ENCODE measurements around the gene TSPYL2.

The TSPYL2 gene

DNA sequence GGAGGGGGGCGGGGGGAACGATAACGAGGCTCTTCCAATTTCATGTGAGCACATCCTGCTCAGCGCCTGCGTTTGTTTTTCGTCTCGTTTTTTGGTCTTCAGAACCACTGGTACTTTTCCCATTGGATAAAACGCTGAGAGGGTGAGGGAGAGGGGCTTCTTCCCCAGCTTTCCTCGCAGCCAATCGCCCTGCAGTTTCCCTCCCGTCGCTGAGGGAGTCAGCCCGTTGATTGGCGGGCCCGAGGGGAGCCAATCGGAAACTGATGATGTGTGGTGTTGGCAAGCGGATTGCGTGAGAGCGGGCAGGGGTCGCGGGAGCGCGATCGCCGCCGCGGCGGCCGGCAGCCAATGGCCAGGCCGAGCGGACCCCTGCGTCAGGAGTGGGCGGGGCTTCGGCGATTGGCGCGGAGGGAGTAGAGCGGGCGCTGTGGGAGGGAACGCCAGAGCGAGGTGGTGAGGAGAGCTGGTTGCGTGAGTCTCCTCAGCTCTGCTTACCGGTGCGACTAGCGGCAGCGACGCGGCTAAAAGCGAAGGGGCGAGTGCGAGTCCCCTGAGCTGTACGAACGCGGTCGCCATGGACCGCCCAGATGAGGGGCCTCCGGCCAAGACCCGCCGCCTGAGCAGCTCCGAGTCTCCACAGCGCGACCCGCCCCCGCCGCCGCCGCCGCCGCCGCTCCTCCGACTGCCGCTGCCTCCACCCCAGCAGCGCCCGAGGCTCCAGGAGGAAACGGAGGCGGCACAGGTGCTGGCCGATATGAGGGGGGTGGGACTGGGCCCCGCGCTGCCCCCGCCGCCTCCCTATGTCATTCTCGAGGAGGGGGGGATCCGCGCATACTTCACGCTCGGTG is at the start of gene TSPYL2:
Gene TSPYL2, plus strand, starts transcription at position 443 of the 848 bp plus-strand sequence. Its CDS starts 132 bp downstream, at position 575.
- DNase-seq (ENCODE audit: low spot score): peak; percentile 94

DNA sequence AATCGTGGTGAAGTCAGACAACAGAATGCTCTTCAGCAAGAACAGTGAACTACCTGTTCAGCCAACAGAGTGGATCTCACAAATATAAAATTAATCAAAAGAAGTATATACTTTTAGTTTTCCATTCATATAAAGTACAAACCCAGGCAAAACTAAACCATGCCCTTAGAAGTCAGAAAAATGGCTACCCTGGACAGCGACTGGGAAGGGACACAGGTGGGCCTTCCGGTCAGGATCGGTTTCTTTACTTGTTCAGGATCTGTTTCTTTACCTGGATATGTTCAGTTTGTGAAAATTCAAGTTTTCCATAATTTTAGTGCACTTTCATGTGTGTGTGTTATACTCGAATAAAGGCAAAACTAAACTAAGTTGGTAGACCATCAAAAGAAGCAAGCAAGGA is 46.0 kb upstream of the TSPYL2 start:
- no peak for DNase-seq (ENCODE audit: low spot score)

DNA sequence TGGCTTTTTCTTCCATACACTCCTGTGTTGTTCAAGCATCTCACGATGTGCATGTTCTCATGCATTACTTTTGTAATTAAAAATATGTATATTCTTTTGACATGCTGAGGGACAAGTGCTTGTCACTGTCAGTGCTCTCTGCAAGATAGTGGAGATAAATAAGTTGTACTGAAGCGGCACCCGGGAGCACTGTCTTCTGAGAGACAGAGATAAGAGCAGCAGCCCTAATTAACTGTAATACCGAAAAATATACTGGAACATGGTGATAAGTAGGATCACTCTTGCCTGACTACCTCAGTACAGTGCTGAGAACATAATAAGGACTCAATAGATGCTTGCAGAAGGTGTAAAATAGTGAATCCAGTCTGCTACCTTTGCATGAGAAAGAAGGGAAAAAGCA is 42.9 kb upstream of the TSPYL2 start:
- no peak for DNase-seq (ENCODE audit: low spot score)

DNA sequence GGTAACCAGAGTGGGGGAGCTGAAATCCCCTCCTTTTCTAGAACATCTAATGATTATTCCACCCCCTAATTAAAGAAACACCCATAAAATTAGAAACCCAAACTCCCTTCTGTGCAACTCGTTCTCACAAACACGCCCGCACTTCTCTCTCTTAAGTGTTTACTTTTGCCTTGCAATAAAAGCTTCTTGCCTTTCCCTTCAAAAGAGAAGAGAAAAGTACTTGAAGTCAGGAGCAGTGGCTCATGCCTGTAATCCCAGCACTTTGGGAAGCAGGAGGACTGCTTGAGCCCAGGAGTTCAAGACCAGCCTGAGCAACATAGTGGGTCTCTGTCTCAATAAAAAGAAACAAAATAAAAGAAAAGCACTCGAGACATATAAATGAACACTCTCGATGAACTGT is 37.2 kb upstream of the TSPYL2 start:
- no peak for DNase-seq (ENCODE audit: low spot score)

DNA sequence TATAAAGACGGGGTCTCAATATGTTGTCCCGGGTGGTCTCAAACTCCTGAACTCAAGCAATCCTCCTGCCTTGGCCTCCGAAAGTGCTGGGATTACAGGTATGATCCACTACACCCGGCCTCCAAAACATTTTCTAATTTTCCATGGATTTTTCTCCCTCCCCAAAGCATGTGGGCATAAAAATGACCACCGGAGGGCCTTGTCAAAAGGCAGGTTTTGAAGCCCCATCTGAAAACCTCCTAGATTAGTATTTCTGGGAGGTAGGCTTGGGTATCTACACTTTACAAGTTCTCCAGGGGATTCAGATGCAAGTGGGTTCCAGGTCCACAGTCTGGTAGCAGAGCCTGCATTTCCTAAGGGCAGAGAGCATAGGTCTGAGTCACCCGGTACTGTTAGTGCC is 34.9 kb upstream of the TSPYL2 start:
- peak; percentile 29 for DNase-seq (ENCODE audit: low spot score)

DNA sequence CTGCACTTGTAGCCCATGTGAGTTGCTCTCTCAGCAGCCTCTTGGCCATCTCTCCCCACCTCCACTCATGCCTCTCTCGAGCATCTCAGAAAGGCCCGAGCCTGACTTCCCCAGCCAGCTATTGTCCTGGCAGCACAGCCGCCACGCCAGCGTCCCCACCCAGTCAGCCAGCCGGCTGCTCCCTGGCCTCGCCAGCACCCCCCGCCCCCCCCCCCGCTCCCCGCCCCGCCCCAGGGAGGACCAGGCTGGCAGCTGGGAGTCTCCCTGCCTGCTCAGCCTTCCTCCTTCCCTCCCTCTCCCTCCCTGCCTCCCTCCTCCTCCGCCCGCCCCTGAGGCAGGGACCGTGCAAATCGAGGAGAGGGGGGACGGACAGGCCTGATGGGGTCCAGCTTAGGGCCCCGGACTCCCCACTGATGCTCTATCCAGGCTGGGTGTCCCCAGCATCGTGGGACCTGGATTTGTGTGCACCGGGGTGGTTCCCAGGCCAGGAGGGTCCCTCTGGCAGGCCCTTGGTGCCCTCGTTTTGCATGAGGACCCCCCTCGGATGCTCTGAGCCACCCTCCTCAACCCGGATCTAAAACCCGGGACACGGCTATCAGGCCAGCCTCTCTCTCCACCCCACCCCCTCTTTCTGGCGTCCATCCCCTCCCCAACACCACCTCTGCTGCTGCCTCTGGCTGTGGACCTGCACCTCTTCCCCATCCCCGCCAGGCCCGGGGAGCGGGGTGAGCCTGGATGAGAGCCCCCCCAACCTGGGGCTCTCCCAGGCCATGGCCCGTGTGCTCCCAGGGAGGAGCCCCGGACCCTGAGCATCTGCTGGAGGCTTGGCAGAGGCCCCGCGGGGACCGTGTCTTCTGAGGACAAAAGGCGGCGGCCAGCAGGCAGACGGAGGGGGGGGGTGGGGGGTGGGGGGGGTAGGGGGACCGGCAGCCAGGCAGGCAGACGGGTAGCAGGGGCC is 33.7 kb upstream of the TSPYL2 start, which contains the start of gene GPR173:
Gene GPR173, plus strand, starts transcription at position 621 of the 958 bp plus-strand sequence. CDS start 27,833 bp downstream, outside the sequence.
- peak; percentile 70 for DNase-seq (ENCODE audit: low spot score)

DNA sequence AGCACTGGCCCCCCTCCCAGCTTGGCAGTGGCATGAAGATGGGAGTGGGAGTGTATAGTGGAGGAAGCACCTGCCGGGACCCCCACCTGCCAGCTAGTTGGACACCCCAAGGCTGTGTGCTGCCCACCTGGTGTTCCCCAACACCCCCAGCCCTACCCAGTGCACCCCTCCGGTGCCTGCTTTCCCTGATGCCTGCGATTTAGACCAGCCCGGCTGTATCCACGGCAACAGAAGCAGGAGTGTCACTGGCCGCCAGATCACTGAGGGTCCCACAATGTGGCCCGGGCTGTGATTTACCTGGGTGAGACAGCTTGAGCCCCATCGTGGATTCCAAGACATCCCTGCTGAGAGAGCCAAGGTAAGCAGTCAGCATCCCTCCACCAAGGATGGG is 33.0 kb upstream of the TSPYL2 start:
- DNase-seq (ENCODE audit: low spot score): no peak

DNA sequence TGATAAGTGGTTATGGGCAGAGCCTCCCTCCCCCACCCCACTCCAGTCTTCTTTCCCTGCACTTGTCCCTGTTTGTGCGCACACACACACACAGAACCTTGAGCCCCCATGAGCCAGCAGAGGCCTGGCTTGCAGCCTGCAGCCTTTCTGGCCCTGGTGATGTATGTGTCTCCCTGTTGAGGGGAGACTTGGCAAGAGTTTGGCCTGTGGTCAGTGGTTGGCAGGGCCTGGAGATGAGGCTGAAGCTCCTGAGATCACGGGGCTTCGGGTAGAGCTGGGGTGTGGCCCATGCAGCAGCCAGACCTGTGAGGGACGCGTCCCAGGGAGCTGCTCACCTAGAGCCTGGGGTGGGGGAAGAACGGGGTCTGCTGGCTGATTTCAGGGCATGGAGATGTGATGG is 31.3 kb upstream of the TSPYL2 start:
- DNase-seq (ENCODE audit: low spot score): no peak

DNA sequence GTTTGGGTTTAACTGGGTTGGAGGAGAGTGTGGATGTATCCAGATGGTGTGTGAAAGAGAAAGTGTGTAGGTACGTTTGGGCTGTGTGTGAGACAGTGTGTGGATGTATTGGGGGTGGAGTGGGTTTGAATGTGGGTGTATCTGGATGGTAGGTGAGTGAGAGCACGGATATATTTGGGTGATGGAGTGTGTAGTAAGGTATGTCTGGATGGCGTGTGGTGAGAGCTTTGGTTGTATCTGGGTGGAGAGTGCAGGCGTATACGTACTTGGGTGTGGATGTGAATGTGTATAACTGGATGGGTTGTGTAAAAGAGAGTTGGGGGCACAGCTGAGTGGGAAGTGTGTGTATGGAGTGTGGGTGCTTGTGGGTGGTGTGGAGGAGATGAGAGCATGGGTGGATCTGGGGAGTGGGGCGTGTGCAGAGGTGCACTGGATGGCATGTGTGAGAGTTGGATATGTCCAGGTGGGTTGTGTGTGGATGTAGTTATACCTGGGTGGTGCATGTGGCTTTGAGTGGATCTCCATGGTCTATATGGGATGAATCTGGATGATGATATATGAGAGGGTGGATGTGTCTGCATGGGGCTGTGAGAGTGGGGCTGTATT is 26.8 kb upstream of the TSPYL2 start:
- DNase-seq (ENCODE audit: low spot score): no peak

DNA sequence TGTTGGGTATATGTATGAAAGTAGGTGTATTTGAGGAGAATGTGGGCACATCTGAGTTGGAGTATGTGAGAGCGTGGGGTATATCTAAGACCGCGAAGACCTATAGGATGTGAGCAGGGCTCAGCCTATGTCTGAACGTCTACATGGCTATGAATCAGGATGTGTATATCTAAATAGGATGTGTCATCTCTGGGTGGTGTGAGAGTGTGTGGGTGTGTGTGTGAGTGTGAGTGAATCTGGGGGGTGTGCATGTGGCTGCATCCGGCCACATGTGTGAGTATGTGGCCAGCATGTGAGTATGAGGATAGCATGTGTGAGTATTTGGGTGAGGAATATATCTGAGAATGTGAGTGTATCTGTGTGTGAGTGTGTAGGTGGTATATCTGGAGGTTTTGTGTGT is 25.9 kb upstream of the TSPYL2 start:
- no peak for DNase-seq (ENCODE audit: low spot score)

DNA sequence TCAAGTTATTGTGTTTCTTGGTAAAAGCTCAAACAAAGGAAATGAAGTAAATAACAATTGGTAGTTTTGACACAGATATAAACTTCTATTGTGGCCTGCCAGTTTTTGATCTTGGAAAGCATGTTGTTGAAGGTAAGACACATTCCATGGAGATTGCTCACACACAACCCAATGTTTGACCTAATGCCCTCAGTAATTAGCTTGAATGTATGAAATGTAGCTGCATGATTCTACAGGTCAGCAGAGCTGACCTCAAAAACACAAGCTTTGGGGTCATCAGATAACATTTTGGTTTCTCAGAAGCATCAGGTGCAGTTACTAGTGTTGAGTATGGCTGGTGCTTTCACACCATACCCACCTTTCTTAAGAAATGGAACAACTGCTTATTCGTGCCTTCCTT is 17.1 kb upstream of the TSPYL2 start:
- DNase-seq (ENCODE audit: low spot score): no peak

DNA sequence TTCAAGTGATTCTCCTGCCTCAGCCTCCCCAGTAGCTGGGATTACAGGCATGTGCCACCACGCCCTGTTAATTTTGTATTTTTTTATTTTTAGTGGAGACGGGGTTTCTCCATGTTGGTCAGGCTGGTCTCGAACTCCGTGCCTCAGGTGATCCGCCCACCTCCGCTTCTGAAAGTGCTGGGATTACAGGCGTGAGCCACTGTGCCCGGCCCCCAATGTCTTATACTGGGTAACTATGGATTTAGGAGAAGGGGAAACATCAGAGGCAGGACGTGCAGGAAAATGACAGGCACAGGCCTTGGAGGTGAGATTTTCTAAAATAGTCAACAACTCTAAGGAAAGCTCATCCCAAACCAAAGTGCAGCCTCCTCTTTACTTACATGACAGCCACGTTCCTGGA is 11.1 kb upstream of the TSPYL2 start:
- DNase-seq (ENCODE audit: low spot score): no peak

DNA sequence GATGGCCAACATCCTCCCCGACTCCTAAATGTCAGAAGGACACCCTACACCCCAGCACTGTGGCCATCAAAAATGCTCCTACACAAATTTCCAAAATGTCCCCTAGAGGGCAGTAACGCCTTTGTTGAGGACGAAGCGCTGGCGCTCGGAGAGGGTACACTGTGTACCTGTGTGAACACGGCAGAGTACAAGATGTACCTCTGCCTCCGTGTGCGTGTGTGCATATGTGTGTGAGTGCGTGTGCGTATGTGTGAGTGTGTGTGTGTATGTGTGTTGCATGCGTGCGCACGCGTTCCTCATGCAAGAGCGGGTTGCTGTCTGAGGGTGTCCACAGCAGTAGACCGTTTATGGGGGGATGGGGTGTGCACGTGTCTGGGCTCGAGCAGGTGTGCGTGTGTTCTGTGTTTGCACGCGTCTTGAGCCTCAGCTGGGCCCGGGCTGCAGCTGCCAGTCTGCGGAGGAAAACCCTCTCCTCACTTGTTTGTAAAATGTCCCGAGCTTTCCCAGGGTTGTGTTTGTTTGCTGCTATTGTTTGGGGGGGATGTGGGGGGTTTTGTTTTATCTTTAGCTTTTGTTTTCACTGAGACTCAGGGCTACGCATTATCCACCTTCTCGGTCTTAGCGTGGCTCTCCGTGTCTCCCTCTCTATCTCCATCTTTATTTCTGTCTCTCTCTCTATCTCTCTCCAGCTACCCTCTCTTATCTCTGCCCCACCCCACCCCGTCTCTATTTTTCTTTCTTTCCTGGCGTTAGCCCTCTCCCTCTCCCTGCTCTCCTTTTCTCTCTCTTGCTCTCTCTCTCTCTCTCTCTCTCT is 10.4 kb upstream of the TSPYL2 start:
- DNase-seq (ENCODE audit: low spot score): peak; percentile 53

DNA sequence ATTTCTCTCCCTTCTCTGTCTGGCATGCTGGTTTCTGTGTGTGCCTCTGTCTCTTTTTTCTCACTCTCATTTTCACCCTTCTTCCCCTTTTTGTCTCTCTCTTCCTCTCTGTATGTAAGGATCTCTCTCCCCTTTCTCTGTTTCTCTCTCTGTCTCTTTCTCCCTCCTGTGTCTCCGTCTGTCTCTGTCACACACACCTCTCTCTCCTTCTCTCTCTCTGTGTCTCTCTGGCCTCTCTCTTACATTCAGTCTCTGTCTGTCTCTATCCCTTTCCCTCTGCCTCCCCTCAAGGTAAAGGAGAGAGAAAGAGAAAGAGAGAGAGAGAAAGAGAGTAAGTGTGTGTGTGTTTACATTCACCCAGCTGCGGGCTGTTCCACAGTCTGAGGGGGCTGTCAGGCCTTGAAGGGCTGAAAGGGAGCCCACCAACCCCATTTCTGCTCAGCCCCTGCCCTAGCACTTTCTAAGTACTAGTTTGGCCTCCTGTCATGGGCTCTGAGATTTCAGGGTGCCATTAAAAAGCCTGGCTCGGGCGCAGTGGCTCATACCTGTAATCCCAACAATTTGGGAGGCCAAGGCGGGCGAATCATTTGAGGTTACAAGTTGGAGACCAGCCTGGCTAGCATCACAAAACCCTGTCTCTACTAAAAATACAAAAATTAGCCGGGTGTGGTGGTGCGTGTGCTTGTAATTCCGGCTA is 9.6 kb upstream of the TSPYL2 start:
- DNase-seq (ENCODE audit: low spot score): no peak

DNA sequence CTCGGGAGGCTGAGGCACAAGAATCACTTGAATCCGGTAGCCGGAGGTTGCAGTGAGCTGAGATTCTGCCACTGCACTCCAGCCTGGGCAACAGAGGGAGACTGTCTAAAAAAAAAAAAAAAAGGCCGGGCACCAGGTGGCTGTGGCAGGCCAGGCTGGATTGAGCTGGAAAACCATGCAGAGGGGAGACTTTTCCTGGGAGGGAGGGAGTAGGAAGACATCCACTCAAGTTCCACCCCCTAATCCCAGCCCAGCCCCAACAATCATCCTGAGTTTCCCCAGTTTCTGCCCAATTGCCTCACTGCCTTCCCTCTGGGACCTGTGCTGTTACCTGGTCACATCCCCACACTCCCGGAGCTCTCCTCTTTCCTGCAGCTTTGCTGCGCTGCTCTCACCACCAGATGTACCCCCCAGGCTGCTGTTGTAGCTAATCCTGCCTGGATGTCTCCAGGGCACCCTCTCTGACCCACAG is 9.0 kb upstream of the TSPYL2 start:
- DNase-seq (ENCODE audit: low spot score): no peak

DNA sequence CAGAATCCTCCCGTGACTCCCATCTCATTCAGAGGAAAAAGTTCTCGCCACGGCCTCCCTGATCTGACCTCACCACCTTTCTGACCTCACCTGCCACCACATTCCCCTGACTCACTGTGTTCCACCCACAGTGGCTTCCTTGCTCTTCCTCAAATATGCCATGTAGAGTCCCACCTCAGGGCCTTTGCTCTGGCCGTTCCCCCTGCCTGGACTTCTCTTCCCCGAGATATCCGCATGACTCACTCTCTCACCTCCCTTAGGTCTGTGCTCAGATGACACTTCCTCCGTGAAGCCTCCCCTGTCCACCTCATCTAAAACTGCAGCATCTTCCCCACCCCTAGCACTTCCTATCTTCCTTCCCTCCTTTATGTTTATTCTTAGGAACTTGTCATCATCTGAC is 7.2 kb upstream of the TSPYL2 start:
- no peak for DNase-seq (ENCODE audit: low spot score)

DNA sequence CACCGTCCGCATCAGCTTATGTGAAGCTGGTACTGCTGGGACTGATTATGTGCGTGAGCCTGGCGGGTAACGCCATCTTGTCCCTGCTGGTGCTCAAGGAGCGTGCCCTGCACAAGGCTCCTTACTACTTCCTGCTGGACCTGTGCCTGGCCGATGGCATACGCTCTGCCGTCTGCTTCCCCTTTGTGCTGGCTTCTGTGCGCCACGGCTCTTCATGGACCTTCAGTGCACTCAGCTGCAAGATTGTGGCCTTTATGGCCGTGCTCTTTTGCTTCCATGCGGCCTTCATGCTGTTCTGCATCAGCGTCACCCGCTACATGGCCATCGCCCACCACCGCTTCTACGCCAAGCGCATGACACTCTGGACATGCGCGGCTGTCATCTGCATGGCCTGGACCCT is 5.5 kb upstream of the TSPYL2 start:
- no peak for DNase-seq (ENCODE audit: low spot score)

DNA sequence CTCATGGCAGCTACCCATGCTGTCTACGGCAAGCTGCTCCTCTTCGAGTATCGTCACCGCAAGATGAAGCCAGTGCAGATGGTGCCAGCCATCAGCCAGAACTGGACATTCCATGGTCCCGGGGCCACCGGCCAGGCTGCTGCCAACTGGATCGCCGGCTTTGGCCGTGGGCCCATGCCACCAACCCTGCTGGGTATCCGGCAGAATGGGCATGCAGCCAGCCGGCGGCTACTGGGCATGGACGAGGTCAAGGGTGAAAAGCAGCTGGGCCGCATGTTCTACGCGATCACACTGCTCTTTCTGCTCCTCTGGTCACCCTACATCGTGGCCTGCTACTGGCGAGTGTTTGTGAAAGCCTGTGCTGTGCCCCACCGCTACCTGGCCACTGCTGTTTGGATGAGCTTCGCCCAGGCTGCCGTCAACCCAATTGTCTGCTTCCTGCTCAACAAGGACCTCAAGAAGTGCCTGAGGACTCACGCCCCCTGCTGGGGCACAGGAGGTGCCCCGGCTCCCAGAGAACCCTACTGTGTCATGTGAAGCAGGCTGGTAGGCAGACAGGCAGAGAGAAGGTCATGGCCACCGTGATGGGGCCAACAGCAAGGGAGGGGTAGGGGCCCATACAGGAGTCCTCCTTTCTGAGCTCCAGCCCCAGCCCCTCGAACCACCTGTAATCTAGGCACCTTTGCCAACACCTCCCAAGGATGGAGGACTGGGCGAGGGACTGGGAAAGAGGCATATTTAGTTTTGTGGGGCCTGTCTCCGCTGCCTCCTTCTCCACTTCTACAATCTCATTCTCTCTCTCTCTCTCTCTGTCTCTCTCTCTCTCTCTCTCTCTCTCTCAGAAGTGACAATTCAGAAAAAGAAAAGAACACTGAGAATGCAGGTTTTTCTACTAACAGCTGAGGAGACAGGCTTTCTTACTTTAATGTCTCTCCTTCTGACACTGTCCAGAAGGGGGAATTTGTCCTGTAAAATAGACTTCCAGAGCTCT is 4.7 kb upstream of the TSPYL2 start:
- DNase-seq (ENCODE audit: low spot score): no peak

DNA sequence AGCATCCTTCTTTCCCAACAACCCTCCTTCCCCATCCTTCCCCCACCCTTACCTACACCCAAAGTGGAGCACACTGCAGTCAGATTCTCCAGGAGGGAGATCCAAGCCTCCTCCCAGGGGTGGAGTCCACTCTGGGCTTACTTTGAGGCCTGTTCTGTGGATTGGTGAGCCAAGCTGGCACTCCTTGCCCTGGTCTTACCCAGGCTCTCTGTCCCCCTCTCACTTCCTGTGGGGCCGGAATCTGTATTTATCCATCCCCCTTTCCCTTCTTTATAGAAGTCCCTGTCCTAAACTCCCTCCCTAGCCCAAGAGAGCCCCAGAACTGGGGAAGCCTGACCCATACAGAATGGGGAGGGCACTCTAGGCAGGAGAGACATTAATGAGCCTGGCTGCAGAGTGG is 3.2 kb upstream of the TSPYL2 start:
- DNase-seq (ENCODE audit: low spot score): no peak

Measured in AG08396 (cell line).